ENCODE results near the gene HAUS5.
"Not testable (repeated sequence)": the region's sequence is repeated elsewhere in the genome, so short reads cannot be mapped to it uniquely, and the experiment has no call there.

Gene HAUS5

GRCh38 chr19:35612559-35613321 lies at the start of gene HAUS5:
TSS of gene HAUS5 (plus strand) at chr19:35612735. CDS start at chr19:35612795, 60 bp downstream.
- peak; percentile 95 for DNase-seq (ENCODE audit: low spot score)

GRCh38 chr19:35562776-35563175 lies 49.8 kb upstream of the HAUS5 start:
- no peak for DNase-seq (ENCODE audit: low spot score)

GRCh38 chr19:35563207-35563829 lies 49.2 kb upstream of the HAUS5 start, which contains the start of gene ATP4A:
TSS of gene ATP4A (minus strand) at chr19:35563658. CDS start at chr19:35563629, 29 bp downstream.
- DNase-seq (ENCODE audit: low spot score): no peak

- no peak for DNase-seq (ENCODE audit: low spot score)
These were observed 47.3 kb upstream of the HAUS5 start for GRCh38 chr19:35565016-35565856.

- no peak for DNase-seq (ENCODE audit: low spot score)
These were observed 45.8 kb upstream of the HAUS5 start for GRCh38 chr19:35566738-35567137.

- DNase-seq (ENCODE audit: low spot score): no peak
These were observed 43.2 kb upstream of the HAUS5 start for GRCh38 chr19:35569281-35569781.

GRCh38 chr19:35571406-35571965 lies 41.0 kb upstream of the HAUS5 start:
- DNase-seq (ENCODE audit: low spot score): no peak

GRCh38 chr19:35577918-35578317 lies 34.6 kb upstream of the HAUS5 start:
- DNase-seq (ENCODE audit: low spot score): no peak

- no peak for DNase-seq (ENCODE audit: low spot score)
These were observed 33.8 kb upstream of the HAUS5 start for GRCh38 chr19:35578707-35579106.

GRCh38 chr19:35582760-35583159 lies 29.8 kb upstream of the HAUS5 start:
- no peak for DNase-seq (ENCODE audit: low spot score)

- DNase-seq (ENCODE audit: low spot score): no peak
These were observed 26.7 kb upstream of the HAUS5 start, which contains the start of gene PMIS2 for GRCh38 chr19:35585848-35586247. TSS of gene PMIS2 (plus strand) at chr19:35586173. CDS start at chr19:35586260, 87 bp downstream.

- DNase-seq (ENCODE audit: low spot score): no peak
These were observed 25.2 kb upstream of the HAUS5 start for GRCh38 chr19:35587321-35587720.

- no peak for DNase-seq (ENCODE audit: low spot score)
These were observed 21.7 kb upstream of the HAUS5 start for GRCh38 chr19:35590875-35591274.

GRCh38 chr19:35592226-35592625 lies 20.3 kb upstream of the HAUS5 start:
- no peak for DNase-seq (ENCODE audit: low spot score)

- DNase-seq (ENCODE audit: low spot score): not testable (repeated sequence)
These were observed 17.5 kb upstream of the HAUS5 start for GRCh38 chr19:35595026-35595425.

GRCh38 chr19:35595928-35596327 lies 16.6 kb upstream of the HAUS5 start:
- no peak for DNase-seq (ENCODE audit: low spot score)

- DNase-seq (ENCODE audit: low spot score): no peak
These were observed 16.1 kb upstream of the HAUS5 start for GRCh38 chr19:35596366-35596999.

GRCh38 chr19:35601971-35602370 lies 10.6 kb upstream of the HAUS5 start:
- DNase-seq (ENCODE audit: low spot score): no peak

- peak; percentile 6 for DNase-seq (ENCODE audit: low spot score)
These were observed 8.1 kb upstream of the HAUS5 start for GRCh38 chr19:35604436-35604835.

GRCh38 chr19:35607170-35607569 lies 5.4 kb upstream of the HAUS5 start:
- not testable (repeated sequence) for DNase-seq (ENCODE audit: low spot score)

GRCh38 chr19:35607661-35608060 lies 4.9 kb upstream of the HAUS5 start:
- no peak for DNase-seq (ENCODE audit: low spot score)

Data from LoVo (cell line).